Amniotic epithelial cell (primary cell): ENCODE results near the gene RNF146.
A peak's percentile ranks its signal among the peaks of the same experiment; 100 is the strongest.
"Not testable (repeated sequence)": the region's sequence is repeated elsewhere in the genome, so short reads cannot be mapped to it uniquely, and the experiment has no call there.

Experiments used
- DNase-seq: peaks from one replicate; pipeline ENCODE4 v3.0.0-alpha.2; 2010; ENCODE audit warnings: low read depth

The RNF146 gene

GRCh38 chr6:127282184-127282583, 15.5 kb downstream of the RNF146 start:
- DNase-seq, result no peak

DNA sequence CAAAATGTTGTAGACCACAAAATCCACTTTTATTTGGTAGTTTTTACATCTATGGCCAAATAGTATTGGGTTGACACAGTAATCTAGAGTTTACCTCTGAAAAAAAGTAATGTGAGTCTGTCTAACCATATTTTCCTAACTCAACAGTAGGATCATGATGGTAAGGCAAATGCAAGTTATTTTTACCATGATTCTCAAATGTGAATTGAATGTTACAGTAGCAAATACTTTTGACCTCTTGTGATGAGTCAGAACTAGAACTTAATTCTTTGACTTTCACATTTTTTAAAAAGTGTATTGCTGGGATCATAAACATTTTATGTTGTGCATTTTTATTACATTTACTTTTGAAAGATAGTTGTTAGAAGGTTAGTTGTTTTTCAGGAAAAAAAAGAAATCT, 22.0 kb downstream of the RNF146 start:
- no peak for DNase-seq

DNA sequence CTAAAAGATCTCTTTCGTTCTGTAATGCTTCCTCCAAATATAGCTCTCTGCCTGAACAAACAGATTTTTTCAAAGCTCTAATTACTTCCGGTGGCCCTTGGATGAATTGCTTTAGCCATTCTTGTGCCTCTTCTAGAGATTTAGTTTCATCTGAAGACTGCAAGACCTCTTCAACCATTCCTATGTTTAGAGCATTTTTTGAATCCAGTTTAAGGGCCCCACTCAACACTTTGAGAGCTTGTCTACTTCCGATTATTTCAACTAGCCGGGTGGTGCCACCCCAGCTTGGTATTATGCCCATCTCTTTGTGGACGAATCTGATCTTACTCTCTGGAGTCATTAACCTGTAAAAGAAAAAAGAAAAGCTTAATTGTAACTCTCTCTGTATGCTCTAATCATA, 23.3 kb downstream of the RNF146 start:
- DNase-seq, result no peak

- DNase-seq, result no peak
Observed at GRCh38 chr6:127290391-127291265, 24.0 kb downstream of the RNF146 start.

- no peak for DNase-seq
Observed at GRCh38 chr6:127291495-127291894, 24.8 kb downstream of the RNF146 start.

DNA sequence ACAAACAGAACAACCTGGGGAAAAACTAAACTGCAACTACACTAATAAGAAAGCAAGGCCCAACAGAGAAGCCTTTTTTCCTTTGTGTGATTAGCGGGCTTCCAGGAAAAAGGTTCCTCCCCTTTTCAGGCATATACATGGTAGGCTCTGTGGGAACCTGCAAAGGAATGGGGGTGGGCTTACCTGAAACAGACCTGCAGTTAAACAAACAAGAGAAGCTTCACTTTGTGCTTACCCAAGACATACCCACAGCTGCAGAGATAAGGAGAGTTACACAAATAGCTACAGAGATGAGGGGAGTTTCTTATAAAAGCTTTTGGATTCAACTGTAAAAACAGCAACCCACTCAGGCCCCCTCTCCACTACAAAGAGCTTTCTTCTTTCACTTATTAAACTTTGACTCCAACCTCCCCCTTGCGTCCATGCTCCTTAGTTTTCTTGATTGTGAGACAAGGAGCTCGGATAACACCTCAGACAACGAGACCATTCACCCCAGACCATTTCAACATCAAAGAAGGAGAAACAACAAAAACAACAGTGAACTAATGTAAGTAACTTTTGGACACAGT, 30.9 kb downstream of the RNF146 start:
- DNase-seq, result peak; percentile 13

DNA sequence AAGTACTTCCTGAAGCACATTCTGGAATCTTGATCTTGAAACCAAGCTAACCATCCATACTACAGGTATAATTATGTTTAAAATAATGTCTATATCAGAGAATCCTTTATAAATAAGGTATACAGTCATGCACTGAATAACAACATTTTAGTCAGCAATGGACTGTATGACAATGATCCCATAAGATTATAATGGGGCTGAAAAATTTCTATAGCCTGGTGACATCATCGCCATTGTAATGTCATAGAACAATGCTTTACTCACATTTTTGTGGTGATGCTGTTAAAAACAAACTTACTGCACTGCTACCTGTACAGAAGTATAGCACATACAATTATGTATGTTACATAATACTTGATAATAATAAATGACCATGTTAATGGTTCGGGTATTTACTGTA, 31.8 kb downstream of the RNF146 start:
- no peak for DNase-seq

DNA sequence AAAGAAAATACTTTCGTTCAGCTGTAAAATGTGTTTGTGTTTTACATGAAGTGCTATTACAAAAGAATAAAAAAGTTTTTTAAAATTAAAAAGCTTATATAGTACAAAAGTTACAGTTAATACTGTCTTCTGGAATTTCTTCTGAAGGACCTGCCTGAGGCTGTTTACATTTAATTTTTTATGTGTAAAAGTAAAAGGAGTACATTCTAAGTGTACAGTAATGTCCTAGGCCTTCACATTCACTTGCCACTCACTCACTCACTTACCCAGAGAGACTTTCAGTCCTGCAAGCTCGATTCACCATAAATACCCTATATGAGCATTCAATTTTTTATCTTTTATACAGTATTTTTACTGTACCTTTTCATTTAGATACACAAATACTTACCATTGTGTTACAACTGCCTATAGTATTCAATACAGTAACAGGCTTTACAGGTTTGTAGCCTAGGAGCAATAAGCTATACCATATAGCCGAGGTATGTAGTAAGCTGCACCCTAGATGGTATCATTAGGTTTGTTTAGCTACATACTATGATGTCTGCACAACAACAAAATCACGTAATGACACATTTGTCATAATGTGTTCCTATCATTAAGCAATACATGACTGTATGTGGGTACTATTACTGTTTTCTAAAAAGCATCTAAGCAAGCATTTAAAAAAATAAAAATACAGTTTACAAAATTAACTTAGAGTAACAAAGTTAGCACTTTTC, 33.0 kb downstream of the RNF146 start:
- DNase-seq, result peak; percentile 31

DNA sequence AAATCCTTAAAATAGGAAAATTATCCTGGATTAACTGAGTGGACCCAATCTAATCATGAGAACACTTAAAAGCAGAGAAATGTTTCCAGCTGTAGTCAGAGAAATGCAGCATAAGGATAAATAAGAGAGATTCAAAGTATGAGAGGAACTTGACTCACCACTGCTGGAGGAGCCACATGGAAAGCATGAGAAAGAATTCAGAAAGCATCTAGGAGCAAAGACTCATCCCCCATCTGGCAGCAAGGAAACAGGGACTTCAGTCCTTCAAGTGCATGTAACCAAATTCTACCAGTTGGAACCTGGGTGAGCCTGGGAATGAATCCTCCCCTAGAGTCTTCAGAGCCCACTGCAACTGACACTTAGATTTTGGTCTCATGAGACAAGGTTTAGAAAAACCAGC, 33.7 kb downstream of the RNF146 start:
- peak; percentile 81 for DNase-seq

DNA sequence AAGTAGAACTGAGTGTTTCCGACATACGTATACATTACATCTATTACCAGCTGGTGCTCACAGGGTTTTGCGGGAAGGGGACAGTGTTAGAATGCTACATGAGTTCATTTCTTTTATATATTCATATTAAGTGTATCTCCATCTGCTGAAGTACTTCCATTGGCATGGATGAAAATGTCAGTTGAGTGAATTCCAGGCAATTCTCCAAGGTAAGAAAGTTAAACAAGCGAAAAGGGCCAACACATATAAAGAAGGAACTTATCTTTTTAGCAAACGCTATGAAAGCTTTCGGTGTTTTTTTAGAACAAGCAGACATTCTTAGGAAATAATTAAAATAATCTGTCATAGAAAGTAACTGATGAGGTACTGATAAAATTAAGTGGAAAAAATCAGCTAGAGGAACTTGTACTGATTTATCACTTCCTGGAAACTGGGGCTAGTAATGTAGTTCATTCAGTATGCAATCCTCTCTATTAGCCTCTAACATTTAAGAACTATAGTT, 34.6 kb downstream of the RNF146 start:
- DNase-seq, result no peak

- DNase-seq, result peak; percentile 45
Observed at GRCh38 chr6:127302728-127303660, 36.3 kb downstream of the RNF146 start.

GRCh38 chr6:127303917-127304316, 37.3 kb downstream of the RNF146 start:
- DNase-seq, result no peak

DNA sequence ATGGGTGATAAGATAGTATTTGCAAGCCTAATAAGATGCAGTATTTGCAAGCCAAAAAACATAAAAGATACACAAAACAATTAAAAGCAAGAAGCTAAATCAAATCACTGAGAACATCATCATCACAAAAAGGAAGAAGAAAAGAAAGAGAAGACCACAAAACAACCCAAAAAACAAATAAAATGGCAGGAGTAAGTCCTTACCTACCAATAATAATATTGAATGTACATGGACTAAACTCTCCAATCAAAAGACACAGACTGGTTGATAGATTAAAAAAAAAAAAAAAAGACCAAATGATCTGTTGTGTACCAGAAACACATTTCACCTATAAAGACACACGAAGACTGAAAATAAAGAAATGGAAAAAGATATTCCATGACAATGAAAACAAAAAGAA, 39.1 kb downstream of the RNF146 start:
- DNase-seq, result no peak

DNA sequence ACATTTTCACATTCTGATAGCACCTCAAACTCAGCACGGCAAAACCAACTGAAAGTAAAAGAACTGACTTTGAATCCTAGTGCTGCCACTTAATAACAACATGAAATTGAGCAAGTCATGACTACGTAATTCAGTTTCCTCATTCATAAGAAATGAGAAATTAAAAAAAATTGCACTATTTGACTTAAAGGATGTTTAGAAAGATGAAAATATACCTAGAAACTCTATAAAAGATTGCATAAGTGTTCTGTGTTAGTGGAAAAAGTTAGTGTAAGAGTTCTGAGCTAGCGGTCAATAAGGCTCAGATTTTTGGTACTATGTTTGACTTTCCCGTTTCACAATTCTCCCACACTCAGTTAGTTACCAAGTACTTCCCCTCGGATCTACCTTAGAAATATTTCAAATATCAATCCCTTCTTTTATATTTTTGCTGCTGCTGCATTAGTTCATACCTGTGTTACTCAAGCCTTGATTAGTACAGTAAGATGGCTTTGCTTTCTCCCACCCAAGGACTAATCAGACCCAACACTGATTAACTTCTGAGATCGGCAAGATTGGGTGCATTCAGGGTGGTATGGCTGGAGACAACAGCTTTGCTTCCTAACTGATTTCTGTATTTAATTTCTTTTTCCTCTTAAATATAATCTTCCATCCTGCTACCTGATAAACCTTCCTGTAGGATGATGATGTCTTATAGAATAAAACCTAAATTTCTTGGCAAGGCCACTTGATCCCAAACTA, 50.9 kb downstream of the RNF146 start:
- DNase-seq, result peak; percentile 17

DNA sequence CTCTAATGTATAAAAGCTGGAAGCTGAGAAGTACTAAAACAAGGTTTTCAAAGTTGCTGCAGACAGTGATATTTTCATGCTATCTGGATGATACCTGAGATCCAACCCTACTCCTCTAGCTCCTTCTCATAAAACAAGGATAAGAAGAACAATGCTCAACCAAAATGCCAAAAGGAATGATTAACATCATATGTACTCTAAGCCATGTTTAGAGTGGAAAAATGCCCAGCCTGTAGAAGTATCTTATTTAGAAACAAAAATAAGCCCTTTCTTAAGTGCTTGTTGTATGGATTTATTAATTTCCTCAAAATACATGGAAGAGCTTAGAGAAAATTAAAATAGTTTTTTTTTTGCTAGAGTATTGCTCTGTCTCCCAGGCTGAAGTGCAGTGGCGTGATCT, 53.0 kb downstream of the RNF146 start:
- DNase-seq, result no peak

DNA sequence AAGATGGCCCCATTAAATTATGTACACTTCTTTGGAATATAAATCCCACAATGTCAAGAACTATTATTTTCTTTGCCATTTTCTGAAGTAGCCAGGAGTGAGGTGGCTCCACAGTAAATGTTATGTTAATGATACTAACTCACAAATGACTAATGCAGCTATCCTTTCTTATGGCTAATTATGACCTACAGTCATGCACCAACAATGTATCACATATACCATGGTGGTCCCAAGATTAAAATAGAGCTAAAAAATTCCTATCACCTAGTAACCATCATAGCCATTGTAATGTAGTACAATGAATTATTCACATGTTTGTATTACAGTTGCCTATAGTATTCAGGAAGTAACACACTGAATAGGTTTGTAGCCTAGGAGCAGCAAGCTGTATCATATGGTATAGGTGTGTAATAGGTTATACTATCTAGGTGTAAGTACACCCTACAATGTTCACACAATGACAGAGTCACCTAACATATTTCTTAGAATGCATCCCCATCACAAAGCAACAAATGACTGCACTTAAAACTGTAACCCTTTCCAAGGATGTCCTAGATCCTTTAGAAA, 61.5 kb downstream of the RNF146 start:
- no peak for DNase-seq

DNA sequence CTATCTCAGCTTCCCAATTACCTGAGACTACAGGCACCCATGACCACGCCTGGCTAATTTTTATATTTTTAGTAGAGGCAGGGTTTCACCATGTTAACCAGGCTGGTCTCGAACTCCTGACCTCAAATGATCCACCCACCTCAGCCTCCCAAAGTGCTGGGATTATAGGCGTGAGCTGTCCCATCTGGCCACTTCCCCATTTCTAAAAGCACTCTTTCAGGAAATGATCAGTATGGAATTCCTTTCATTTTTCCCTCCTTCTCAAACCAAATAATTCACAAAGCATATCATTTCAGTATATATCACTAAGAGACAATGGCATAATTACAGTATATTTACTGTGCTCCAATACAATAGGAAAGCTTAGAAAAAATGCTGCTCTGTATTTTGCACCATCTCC, 64.6 kb downstream of the RNF146 start:
- not testable (repeated sequence) for DNase-seq

- DNase-seq, result no peak
Observed at GRCh38 chr6:127332383-127332961, 65.8 kb downstream of the RNF146 start.
